ENCODE data around the gene CHST11.

DNA sequence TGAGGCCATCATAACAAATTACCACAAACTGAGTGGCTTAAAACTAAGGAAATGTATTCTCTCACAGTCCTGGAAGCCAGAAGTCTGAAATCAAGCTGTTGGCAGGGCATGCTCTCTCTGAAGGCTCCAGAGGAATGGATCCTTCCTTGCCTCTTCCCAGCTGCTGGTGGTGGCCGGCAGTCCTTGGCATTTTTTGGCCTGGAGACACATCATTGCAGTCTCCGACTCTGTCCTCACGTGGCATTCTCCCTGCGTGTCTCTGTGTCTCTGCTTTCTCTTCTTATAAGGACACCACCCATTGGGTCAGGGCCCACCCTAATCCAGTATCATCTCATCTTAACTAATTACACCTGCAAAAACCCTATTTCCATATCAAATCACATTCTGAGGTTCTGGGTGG, 295.3 kb downstream of the CHST11 start:
- TF ChIP-seq, protein P1, sequence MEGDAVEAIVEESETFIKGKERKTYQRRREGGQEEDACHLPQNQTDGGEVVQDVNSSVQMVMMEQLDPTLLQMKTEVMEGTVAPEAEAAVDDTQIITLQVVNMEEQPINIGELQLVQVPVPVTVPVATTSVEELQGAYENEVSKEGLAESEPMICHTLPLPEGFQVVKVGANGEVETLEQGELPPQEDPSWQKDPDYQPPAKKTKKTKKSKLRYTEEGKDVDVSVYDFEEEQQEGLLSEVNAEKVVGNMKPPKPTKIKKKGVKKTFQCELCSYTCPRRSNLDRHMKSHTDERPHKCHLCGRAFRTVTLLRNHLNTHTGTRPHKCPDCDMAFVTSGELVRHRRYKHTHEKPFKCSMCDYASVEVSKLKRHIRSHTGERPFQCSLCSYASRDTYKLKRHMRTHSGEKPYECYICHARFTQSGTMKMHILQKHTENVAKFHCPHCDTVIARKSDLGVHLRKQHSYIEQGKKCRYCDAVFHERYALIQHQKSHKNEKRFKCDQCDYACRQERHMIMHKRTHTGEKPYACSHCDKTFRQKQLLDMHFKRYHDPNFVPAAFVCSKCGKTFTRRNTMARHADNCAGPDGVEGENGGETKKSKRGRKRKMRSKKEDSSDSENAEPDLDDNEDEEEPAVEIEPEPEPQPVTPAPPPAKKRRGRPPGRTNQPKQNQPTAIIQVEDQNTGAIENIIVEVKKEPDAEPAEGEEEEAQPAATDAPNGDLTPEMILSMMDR (IDR thresholded peaks at IDR 0.05 in 8 of 11, conservative IDR thresholded peaks at IDR 0.05 in 3 of 11): no peak
- TF ChIP-seq POLR2AphosphoS5 (IDR thresholded peaks at IDR 0.05): no peak
- TF ChIP-seq POLR2A (IDR thresholded peaks at IDR 0.05): no peak

Measured in spleen (tissue), 7 donors.